ENCODE measurements around the gene TRAF5.
"Not testable (repeated sequence)": the region's sequence is repeated elsewhere in the genome, so short reads cannot be mapped to it uniquely, and the experiment has no call there.

TRAF5 gene

GRCh38 chr1:211378844-211379243, 52.2 kb downstream of the TRAF5 start:
- peak; percentile 82 for DNase-seq (ENCODE audit: low read depth)

GRCh38 chr1:211379446-211379845, 52.8 kb downstream of the TRAF5 start:
- no peak for DNase-seq (ENCODE audit: low read depth)

- DNase-seq (ENCODE audit: low read depth): no peak
Observed at GRCh38 chr1:211381481-211382181, 55.0 kb downstream of the TRAF5 start.

GRCh38 chr1:211382182-211382713, 55.6 kb downstream of the TRAF5 start:
- no peak for DNase-seq (ENCODE audit: low read depth)

DNA sequence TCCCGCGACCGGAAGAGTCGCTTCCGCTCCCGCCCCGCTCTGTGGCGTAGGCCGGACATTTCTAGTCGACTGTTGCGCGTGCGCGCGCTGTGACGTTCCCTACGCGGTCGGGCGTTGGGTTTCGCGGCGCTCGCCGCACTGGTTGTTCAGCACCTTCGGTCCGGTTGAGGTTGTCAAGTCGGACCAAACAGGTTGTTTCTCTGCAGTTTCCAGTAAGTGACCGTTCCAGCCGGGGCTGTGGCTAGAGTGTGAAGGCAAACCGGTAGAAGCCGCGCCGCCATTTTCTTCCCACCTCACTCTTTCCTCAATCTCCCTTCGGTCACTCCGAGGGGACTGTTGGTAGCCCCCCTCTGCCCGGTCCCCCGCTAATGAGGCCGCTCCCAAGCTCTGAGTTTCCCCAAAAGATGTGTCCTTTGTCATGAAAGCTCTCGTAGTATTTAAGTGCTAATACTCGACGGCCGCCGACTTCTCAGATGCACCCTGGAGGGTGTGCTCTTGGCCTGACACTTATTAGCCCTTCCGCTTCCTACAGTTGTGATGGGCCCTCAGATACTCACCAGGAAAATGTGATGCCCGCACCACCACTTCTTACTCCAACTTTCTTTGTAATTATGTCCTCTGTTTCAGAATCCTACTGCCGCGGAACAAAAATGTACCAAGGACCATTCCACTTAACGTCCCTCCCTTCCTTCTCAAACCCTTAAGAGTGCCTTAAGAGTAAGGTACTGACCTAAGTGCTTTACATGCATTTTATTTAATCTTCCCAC, 56.3 kb downstream of the TRAF5 start:
- DNase-seq (ENCODE audit: low read depth): no peak

- DNase-seq (ENCODE audit: low read depth): no peak
Observed at GRCh38 chr1:211384524-211384923, 57.9 kb downstream of the TRAF5 start.

- DNase-seq (ENCODE audit: low read depth): peak; percentile 77
Observed at GRCh38 chr1:211386921-211387320, 60.3 kb downstream of the TRAF5 start.

DNA sequence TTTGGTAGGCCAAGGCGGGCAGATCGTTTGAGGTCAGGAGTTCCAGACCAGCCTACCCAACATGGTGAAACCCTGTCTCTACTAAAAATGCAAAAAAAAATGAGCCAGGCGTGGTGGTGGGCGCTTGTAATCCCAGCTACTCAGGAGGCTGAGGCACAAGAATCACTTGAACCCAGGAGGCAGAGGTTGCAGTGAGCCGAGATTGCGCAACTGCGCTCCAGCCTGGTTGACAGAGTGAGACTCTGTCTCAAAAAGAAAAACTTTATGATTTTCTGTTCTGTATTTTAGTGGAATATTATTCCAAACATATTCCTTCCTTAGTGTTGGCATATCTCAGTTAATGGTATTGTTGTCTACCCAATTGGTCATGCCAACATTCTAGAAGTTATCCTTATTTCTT, 64.2 kb downstream of the TRAF5 start:
- DNase-seq (ENCODE audit: low read depth): not testable (repeated sequence)

GRCh38 chr1:211393203-211393602, 66.6 kb downstream of the TRAF5 start:
- no peak for DNase-seq (ENCODE audit: low read depth)

- DNase-seq (ENCODE audit: low read depth): not testable (repeated sequence)
Observed at GRCh38 chr1:211398266-211398930, 71.8 kb downstream of the TRAF5 start.

DNA sequence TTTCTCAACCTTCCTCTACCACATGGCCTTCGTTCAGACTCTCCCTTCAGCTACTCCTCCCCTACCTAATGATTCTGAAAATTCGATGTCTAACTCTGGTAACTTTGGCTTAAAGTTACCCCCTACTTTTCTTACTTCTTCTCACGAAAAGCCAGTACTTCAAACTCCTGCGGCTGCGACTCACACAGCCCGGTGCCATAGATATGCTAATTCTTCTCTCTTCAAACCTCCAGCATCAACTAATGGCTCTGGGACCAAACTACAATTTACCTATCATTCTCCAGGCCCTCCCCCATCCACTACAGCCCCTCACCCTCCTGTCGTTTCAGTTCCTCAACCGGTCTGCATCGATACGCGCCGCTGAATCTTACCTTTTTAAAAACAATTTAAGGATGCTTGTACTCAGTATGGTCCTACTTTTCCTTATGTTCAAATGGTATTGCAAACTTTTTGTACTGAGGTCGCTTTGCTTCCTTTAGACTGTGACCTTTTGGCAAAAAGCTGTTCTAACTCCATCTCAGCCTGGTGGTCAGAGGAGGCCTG, 73.3 kb downstream of the TRAF5 start:
- DNase-seq (ENCODE audit: low read depth): not testable (repeated sequence)

- not testable (repeated sequence) for DNase-seq (ENCODE audit: low read depth)
Observed at GRCh38 chr1:211401751-211402150, 75.1 kb downstream of the TRAF5 start.

DNA sequence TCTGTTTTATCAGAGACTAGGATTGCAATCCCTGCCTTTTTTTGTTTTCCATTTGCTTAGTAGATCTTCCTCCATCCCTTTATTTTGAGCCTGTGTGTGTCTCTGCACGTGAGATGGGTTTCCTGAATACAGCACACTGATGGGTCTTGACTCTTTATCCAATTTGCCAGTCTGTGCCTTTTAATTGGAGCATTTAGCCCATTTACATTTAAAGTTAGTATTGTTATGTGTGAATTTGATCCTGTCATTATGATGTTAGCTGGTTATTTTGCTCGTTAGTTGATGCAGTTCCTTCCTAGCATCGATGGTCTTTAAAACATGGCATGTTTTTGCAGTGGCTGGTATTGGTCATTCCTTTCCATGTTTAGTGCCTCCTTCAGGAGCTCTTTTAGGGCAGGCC, 79.5 kb downstream of the TRAF5 start:
- not testable (repeated sequence) for DNase-seq (ENCODE audit: low read depth)

DNA sequence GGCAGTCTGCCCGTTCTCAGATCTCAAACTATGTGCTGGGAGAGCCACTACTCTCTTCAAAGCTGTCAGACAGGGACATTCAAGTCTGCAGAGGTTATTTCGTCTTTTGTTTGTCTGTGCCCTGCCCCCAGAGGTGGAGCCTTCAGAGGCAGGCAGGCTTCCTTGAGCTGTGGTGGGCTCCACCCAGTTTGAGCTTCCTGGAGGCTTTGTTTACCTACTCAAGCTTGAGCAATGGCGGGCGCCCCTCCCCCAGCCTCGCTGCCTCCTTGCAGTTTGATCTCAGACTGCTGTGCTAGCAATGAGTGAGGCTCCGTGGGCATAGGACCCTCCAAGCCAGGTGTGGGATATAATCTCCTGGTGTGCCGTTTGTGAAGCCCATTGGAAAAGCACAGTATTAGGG, 81.1 kb downstream of the TRAF5 start:
- not testable (repeated sequence) for DNase-seq (ENCODE audit: low read depth)

GRCh38 chr1:211411639-211412038, 85.0 kb downstream of the TRAF5 start:
- no peak for DNase-seq (ENCODE audit: low read depth)

DNA sequence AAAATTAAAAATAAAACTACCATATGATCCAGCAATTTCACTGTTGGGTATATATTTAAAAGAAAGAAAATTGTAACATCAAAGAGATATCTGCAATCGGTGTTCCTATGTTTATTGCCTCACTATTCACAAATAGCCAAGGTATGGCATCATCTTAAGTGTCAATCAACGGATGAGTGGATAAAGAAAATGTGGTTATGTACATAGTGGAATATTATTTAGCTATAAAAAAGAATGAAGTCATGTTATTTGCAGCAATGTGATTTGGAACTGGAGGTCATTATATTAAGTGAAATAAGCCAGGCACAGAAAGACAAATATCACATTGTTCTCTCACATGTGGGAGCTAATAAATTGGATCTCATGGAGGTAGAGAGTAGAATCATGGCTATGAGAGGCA, 89.1 kb downstream of the TRAF5 start:
- no peak for DNase-seq (ENCODE audit: low read depth)

DNA sequence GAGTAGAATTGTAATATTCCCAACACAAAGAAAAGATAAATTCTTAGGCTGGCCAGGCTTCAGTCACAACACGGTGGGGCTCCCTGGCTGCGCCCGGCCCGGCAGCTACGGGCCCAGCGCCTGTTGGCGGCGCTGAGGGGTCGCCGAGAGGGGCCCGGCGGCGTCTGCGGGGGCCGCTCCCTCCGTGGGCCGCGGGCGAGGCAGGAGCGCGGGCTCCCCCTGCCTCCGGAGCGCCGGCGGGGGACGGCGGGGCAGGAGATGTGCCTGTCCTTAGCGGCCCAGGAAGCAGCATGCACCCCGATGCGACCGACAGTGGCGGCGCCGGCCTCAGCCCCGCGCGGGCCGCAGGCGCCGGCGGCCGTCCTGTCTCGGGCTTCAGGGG, 89.6 kb downstream of the TRAF5 start:
- DNase-seq (ENCODE audit: low read depth): not testable (repeated sequence)

- DNase-seq (ENCODE audit: low read depth): not testable (repeated sequence)
Observed at GRCh38 chr1:211416628-211417323, 90.1 kb downstream of the TRAF5 start.

DNA sequence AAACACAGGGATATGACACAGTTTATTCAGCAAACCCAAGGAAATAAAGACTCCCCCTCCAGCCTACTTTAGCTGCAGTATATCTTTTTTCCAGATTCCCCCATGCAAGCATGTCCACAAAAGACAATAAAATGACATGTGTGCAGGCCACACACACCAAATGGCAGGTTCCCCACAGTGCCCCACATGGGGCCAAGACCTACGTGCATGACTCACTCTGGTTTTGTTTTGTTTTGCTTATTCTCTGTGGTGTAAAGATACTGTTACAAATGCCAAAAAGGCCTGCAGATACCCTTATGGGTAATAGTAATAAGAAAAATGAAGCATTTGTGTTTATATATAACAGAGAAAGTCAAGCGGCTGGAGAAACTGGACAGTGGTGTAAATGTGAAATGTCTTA, 93.8 kb downstream of the TRAF5 start:
- DNase-seq (ENCODE audit: low read depth): no peak

DNA sequence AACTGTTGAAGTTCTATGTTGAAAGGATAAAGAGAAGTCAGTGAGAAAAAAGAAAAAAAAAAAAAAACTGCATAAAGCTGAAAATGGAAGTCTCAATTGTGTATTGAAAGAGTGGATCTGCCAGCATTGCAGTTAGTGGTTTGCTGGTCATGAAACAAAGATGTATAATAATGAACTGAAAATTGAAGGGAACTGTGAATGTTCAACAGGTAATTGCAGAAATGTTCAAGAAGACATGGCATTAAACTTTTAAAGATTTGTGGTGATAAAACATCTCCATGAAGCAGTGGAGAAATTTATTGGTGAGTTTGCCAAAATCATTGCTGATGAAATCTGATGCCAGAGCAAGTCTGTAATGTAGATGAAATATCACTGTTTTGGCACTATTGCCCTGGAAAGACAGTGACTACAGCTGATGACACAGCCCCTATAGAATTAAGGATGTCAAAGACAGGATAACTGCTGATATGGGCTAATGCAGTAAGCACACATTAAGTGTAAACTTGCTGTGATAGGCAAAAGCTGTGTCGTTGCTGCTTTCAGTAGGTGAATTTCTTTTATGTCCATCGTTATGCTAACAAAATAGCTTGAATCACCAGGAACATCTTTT, 94.3 kb downstream of the TRAF5 start:
- DNase-seq (ENCODE audit: low read depth): no peak

GRCh38 chr1:211424018-211424417, 97.4 kb downstream of the TRAF5 start:
- no peak for DNase-seq (ENCODE audit: low read depth)

Data from GM04503 (cell line).